ENCODE results near the gene TMCO5A.

The TMCO5A gene

DNA sequence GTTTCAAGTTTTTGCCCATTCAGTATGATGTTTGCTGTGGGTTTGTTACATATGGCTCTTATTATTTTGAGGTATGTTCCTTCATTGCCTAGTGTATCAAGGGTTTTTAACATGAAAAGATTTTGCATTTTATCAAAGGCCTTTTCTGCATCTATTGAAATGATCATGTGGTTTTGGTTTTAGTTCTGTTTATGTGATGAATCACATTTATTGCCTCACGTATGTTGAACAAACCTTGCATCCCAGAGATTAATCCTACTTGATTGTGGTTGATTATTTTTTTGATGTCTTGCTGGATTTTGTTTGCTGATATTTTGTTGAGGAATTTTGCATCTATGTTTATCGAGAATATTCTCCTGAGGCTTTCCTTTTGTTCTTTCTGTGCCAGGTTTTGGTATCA lies 39.4 kb downstream of the TMCO5A start:
- no peak for DNase-seq (ENCODE audit: low read depth)

- no peak for DNase-seq (ENCODE audit: low read depth)
These were observed 43.8 kb downstream of the TMCO5A start for GRCh38 chr15:37978231-37978630.

GRCh38 chr15:37979671-37980409 lies 45.4 kb downstream of the TMCO5A start:
- no peak for DNase-seq (ENCODE audit: low read depth)

DNA sequence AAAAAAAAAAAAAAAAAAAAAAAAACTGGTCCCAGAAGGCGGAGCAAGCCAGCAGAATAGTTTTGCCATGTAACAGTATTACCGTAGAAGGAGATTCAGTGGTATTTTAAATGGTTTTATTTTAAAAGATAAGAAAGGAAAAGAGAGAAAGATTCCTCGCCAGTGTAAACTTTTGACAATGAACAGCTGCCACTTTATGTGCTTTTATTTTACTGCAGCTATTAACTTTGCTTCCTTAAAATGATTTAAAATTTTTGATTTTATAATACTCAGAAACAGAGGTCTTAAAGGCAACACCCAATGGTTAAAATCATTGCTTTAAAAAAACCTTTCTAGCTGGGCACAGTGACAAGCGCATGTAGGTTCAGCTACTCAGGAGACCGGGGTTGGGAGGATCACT lies 46.8 kb downstream of the TMCO5A start:
- DNase-seq (ENCODE audit: low read depth) = no peak

DNA sequence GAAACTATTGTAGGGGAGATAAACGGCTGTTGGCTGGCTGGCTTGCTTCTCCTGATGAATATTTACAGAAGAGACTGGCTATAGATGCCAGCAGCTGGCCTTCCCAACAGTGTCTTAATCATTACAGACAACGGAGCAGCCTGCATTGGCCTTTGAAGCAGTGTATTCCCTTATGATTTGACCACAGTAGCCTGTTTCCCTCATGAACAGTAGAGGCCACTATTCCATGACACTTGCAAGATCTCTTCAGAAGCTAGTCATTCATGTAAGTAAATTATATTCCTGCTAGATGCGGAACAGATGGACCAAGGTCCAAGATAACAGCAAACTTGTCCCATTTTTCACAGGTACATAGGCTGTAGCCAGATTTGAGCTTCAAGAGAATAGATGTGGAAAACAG lies 47.3 kb downstream of the TMCO5A start:
- no peak for DNase-seq (ENCODE audit: low read depth)

GRCh38 chr15:37984368-37984767 lies 49.9 kb downstream of the TMCO5A start:
- DNase-seq (ENCODE audit: low read depth) = no peak

GRCh38 chr15:37995461-37996347 lies 61.3 kb downstream of the TMCO5A start:
- DNase-seq (ENCODE audit: low read depth) = peak; percentile 44

All from GM04504 (cell line).